Sigmoid colon (tissue), 4 donors: Measurements from ENCODE around the gene CENPO.

Experiments used
- CTCF ChIP-seq, 4 experiments: fragments of 450-650 bp in 3 of 4; fragments of 200-600 bp in 1 of 4; IDR thresholded peaks; one replicate each; pipeline ENCODE4 v1.5.1; 2016 to 2019; ENCODE audit warnings: antibody characterized with exemption in 4 of 4, mild to moderate bottlenecking in 3 of 4, moderate library complexity in 2 of 4
- EP300 ChIP-seq, 4 donors: sonication (generic); formaldehyde crosslinking; IDR thresholded peaks; one replicate each; pipeline ENCODE4 v1.6.1; 2017; ENCODE audit warnings: antibody characterized with exemption in 4 of 4
- POLR2A ChIP-seq, 2 donors: fragments of 450-650 bp; IDR thresholded peaks; one replicate each; pipeline ENCODE4 v1.6.1; 2016; ENCODE audit warnings: antibody characterized with exemption in 2 of 2, mild to moderate bottlenecking in 2 of 2, moderate library complexity in 2 of 2
- POLR2AphosphoS5 ChIP-seq, 4 donors: sonication (generic); formaldehyde crosslinking; IDR thresholded peaks; one replicate each; pipeline ENCODE4 v1.6.1; 2017; ENCODE audit warnings: antibody characterized with exemption in 4 of 4

- no peak for TF ChIP-seq CTCF (IDR thresholded peaks at IDR 0.05)
- TF ChIP-seq POLR2AphosphoS5 (IDR thresholded peaks at IDR 0.05): no peak
- no peak for TF ChIP-seq POLR2A (IDR thresholded peaks at IDR 0.05)
- TF ChIP-seq EP300 (IDR thresholded peaks at IDR 0.05): no peak
These were observed 60.8 kb downstream of the CENPO start for GRCh38 chr2:24853996-24854395.
